WTC11 (cell line): Measurements from ENCODE around the gene COL5A1.

Experiments used
- CBFB ChIP-seq: sonication (generic); formaldehyde crosslinking; IDR thresholded peaks from 2 replicates; pipeline ENCODE4 v1.8.1; 2022; ENCODE audit warnings: mild to moderate bottlenecking, low read depth, missing genetic modification reagents
- E2F4 ChIP-seq: sonication (generic); formaldehyde crosslinking; IDR thresholded peaks from 2 replicates; pipeline ENCODE4 v1.8.1; 2022; ENCODE audit warnings: low read depth, mild to moderate bottlenecking, moderate library complexity, missing genetic modification reagents, borderline replicate concordance
- ETV6 ChIP-seq: sonication (generic); formaldehyde crosslinking; IDR thresholded peaks from 2 replicates; pipeline ENCODE4 v1.8.1; 2022; ENCODE audit warnings: mild to moderate bottlenecking, missing genetic modification reagents
- FOXP1 ChIP-seq: sonication (generic); formaldehyde crosslinking; IDR thresholded peaks from 2 replicates; pipeline ENCODE4 v1.8.0; 2022; ENCODE audit warnings: missing genetic modification reagents, mild to moderate bottlenecking, moderate library complexity, borderline replicate concordance
- KAT7 ChIP-seq: sonication (generic); formaldehyde crosslinking; IDR thresholded peaks from 2 replicates; pipeline ENCODE4 v1.8.1; 2023; ENCODE audit warnings: missing genetic modification reagents, mild to moderate bottlenecking, borderline replicate concordance
- ZNF121 ChIP-seq: sonication (generic); formaldehyde crosslinking; IDR thresholded peaks from 2 replicates; pipeline ENCODE4 v1.8.0; 2023; ENCODE audit warnings: missing genetic modification reagents
- ZNF263 ChIP-seq: sonication (generic); formaldehyde crosslinking; IDR thresholded peaks from 2 replicates; pipeline ENCODE4 v1.8.1; 2022; ENCODE audit warnings: low read depth, mild to moderate bottlenecking, moderate library complexity, missing genetic modification reagents
- TF ChIP-seq, protein P1 (sequence below): fragments of 200-600 bp; IDR thresholded peaks from 2 replicates; pipeline ENCODE4 v1.8.0; 2022; ENCODE audit warnings: antibody characterized with exemption
- TF ChIP-seq, protein P2 (sequence below): sonication (generic); formaldehyde crosslinking; conservative IDR thresholded peaks from 2 replicates; pipeline ENCODE4 v1.8.1; 2022; ENCODE audit warnings: mild to moderate bottlenecking, missing genetic modification reagents

DNA sequence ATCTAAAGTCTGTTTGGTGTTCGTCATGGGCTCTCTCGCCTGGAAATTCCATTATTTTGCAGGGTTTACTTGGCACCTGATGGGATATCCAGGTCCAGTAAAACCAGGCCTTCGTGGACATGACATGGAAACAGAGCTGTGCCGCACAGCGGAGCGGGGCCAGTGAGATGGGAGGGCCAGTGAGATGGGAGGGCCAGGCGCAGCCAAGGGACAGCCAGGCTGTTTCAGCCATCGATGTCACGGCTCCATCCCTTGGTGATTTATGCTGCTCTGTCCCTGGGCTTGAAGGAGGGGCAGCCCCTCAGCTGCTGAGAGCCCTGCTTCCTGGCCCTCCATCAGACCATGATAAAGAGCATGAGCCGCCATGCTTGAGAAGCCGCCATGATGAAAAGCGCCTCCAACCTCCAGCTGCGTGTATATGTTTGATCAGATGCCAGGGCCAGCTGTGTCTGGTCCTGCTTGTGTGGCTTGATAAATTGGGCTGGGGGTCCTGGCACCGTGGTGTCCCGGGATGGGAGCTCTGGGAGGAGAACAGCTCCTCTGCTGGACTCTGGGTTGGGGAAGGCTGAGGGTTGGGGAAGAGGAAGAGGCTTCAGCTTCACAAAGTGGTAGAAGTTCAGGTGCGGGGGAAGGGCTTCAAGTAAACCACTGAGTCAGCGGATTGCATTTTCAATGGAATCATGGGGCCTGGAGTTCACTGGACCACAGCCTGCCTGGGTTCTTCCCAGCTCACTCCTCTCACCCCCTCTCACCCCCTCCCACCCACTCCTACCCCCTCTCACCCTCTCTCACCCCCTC is 6.1 kb upstream of the COL5A1 start:
- TF ChIP-seq, protein P1, sequence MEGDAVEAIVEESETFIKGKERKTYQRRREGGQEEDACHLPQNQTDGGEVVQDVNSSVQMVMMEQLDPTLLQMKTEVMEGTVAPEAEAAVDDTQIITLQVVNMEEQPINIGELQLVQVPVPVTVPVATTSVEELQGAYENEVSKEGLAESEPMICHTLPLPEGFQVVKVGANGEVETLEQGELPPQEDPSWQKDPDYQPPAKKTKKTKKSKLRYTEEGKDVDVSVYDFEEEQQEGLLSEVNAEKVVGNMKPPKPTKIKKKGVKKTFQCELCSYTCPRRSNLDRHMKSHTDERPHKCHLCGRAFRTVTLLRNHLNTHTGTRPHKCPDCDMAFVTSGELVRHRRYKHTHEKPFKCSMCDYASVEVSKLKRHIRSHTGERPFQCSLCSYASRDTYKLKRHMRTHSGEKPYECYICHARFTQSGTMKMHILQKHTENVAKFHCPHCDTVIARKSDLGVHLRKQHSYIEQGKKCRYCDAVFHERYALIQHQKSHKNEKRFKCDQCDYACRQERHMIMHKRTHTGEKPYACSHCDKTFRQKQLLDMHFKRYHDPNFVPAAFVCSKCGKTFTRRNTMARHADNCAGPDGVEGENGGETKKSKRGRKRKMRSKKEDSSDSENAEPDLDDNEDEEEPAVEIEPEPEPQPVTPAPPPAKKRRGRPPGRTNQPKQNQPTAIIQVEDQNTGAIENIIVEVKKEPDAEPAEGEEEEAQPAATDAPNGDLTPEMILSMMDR: no peak
- TF ChIP-seq, protein P2, sequence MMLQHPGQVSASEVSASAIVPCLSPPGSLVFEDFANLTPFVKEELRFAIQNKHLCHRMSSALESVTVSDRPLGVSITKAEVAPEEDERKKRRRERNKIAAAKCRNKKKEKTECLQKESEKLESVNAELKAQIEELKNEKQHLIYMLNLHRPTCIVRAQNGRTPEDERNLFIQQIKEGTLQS (CRISPR knock-in tag): no peak
- TF ChIP-seq E2F4 (CRISPR knock-in tag) (no peak), ZNF263 (CRISPR knock-in tag) (no peak), ZNF121 (CRISPR knock-in tag) (no peak), FOXP1 (CRISPR knock-in tag) (no peak), CBFB (CRISPR knock-in tag) (no peak), ETV6 (CRISPR knock-in tag) (no peak), KAT7 (no peak)
